Right lobe of liver (tissue), 6 donors: ENCODE data around the gene SMIM20. TPM values are rescaled to one million over a fixed set of nuclear protein-coding genes. Genes with fewer than 3 reads are reported as not detected.

ENCODE experiments used
- ATAC-seq, 4 donors: fragments of 200-7000 bp; cut with Tn5 transposase; one replicate each; pipeline ENCODE4 v1.9.1; 2020; ENCODE audit warnings: mild to moderate bottlenecking in 4 of 4, moderate library complexity in 4 of 4
- DNase-seq, 3 donors: peaks; one replicate each; pipeline ENCODE4 v3.0.0-alpha.2; 2020
- H3K27ac ChIP-seq, 3 donors: fragments of 200-600 bp; one replicate each; pipeline ENCODE4 v1.8.0; 2022
- H3K27me3 ChIP-seq, 2 donors: fragments of 200-600 bp; one replicate each; pipeline ENCODE4 v1.8.0; 2022
- H3K36me3 ChIP-seq, 4 donors: fragments of 200-600 bp; sonication (generic) in 1 of 4; one replicate each; pipeline versions ENCODE4 v1.5.1 to v1.8.0; 2017 to 2022; ENCODE audit warnings: control low read depth in 1 of 4
- H3K4me1 ChIP-seq, 4 donors: fragments of 200-600 bp; sonication (generic) in 1 of 4; one replicate each; pipeline versions ENCODE4 v1.5.1 to v1.8.0; 2017 to 2022; ENCODE audit warnings: control low read depth in 1 of 4
- H3K4me3 ChIP-seq, 3 donors: fragments of 200-600 bp; one replicate each; pipeline ENCODE4 v1.8.0; 2022
- H3K9me3 ChIP-seq, 4 donors: fragments of 200-600 bp; sonication (generic) in 1 of 4; one replicate each; pipeline versions ENCODE4 v1.5.1 to v1.8.0; 2017 to 2022; ENCODE audit warnings: control low read depth in 1 of 4
- CTCF ChIP-seq, 4 donors: fragments of 200-600 bp in 3 of 4; fragments of 450-650 bp in 1 of 4; IDR thresholded peaks; one replicate each; pipeline versions ENCODE4 v1.5.1 to v1.8.0; 2016 to 2022; ENCODE audit warnings: antibody characterized with exemption in 4 of 4, mild to moderate bottlenecking in 2 of 4
- POLR2A ChIP-seq: fragments of 450-650 bp; IDR thresholded peaks from one replicate; pipeline ENCODE4 v1.6.1; 2017; ENCODE audit warnings: antibody characterized with exemption, mild to moderate bottlenecking
- WGBS: methylation state at CpG from one replicate; pipeline ENCODE4 v1.1.6; 2018; ENCODE audit warnings: low coverage, low lambda C conversion rate; ENCODE audit not compliant: insufficient coverage; ENCODE audit errors: missing lambda C conversion rate; 5-methylcytosine and 5-hydroxymethylcytosine counted together
- intact Hi-C, 2 donors: fragments of 100-400 bp; cut with DNase I; formaldehyde crosslinking; loops; one replicate each; pipeline versions ENCODE4 v1.11.2 to v1.14.1; 2022
- total RNA-seq, 6 experiments: library from RNA; depleted of rRNA in 2 of 6; stranded (reverse); fragments of >200 nt in 2 of 6; fragmentation: NEBNext Ultra II Directional in 3 of 6; extraction: Animal tissue kit (Norgen Biotek cat#: 25700) in 3 of 6; gene quantifications; one replicate each; pipeline versions ENCODE4 v1.1.0 to v1.2.4, GENCODE V29; 2016 to 2023
- donor health status: DM: no; HTN: yes; CAD: no.
- donor health status: DM: no; HTN: no; CAD: no.
- donor health status: DM: no; HTN: no; CAD: no.
- donor health status: DM: no; HTN: yes; CAD: no.
- donor health status: DM: no; HTN: yes; CAD: no.

SMIM20 gene
- total RNA-seq, 6 experiments from 2014 or later = 16.0 to 32.5 (median 21.9) TPM

- Histone ChIP-seq H3K4me3 (no peak overlapping the region), H3K9me3 (no peaks in the 10 kb centered on the region), H3K27ac (no peak overlapping the region), H3K36me3 (no peaks in the 10 kb centered on the region), H3K4me1 (no peaks in the 10 kb centered on the region), H3K27me3 (no peaks in the 10 kb centered on the region)
- 65% methylated on average over 8 of the region's 8 CpGs for WGBS
- DNase-seq (no peak), ATAC-seq (no peak)
- no peak for TF ChIP-seq CTCF (IDR thresholded peaks at IDR 0.05)
- TF ChIP-seq POLR2A = no peak
- intact Hi-C loops = no loop called here
These were observed 59.1 kb downstream of the SMIM20 start for GRCh38 chr4:25972984-25973745.

GRCh38 chr4:25976780-25977179 lies 62.8 kb downstream of the SMIM20 start:
- DNase-seq (no peak), ATAC-seq (no peak)
- intact Hi-C loops = no loop called here
- H3K27ac ChIP-seq = no peak overlapping the region
- H3K9me3 ChIP-seq = no peaks in the 10 kb centered on the region
- WGBS = 54% methylated on average over 7 of the region's 7 CpGs
- no peaks in the 10 kb centered on the region for H3K4me1 ChIP-seq
- no peaks in the 10 kb centered on the region for H3K27me3 ChIP-seq
- no peak overlapping the region for H3K4me3 ChIP-seq
- H3K36me3 ChIP-seq = no peaks in the 10 kb centered on the region
- no peak for TF ChIP-seq POLR2A
- TF ChIP-seq CTCF (IDR thresholded peaks at IDR 0.05) = no peak

- Histone ChIP-seq H3K4me1 (no peaks in the 10 kb centered on the region), H3K9me3 (no peaks in the 10 kb centered on the region), H3K27me3 (no peaks in the 10 kb centered on the region), H3K4me3 (no peak overlapping the region), H3K36me3 (no peaks in the 10 kb centered on the region), H3K27ac (no peak overlapping the region)
- no peak for DNase-seq
- no peak for TF ChIP-seq POLR2A
- TF ChIP-seq CTCF (IDR thresholded peaks at IDR 0.05) = no peak
- intact Hi-C loops = no loop called here
- no peak for ATAC-seq
- 72% methylated on average over 8 of the region's 12 CpGs for WGBS
These were observed 63.6 kb downstream of the SMIM20 start for GRCh38 chr4:25977397-25978170.

- intact Hi-C loops = no loop called here
- no peak for DNase-seq
- no peak for ATAC-seq
These were observed 64.3 kb downstream of the SMIM20 start for GRCh38 chr4:25978327-25978726.

More at GRCh38 chr4:25978327-25978726, 64.3 kb downstream of the SMIM20 start:
- Histone ChIP-seq H3K27ac (no peak overlapping the region), H3K4me1 (no peaks in the 10 kb centered on the region), H3K9me3 (no peaks in the 10 kb centered on the region), H3K36me3 (no peaks in the 10 kb centered on the region), H3K27me3 (no peaks in the 10 kb centered on the region), H3K4me3 (no peak overlapping the region)
- TF ChIP-seq CTCF (IDR thresholded peaks at IDR 0.05) (no peak), POLR2A (no peak)
- WGBS = 56% methylated on average over 8 of the region's 8 CpGs

Other genes with a start within 250 kb of the SMIM20 start
- 10 to 100 TPM in 3 of 6 experiments, 1 to 10 TPM in 3; 5.0 to 33.6 (median 13.3) TPM for gene SEL1L3, start 51.2 kb upstream of the SMIM20 start, total RNA-seq